Measurements from ENCODE around the gene MALT1.

The MALT1 gene

GRCh38 chr18:58788971-58789875 is 118.0 kb downstream of the MALT1 start:
- TF ChIP-seq EZH2phosphoT487 (conservative IDR thresholded peaks at IDR 0.05; ENCODE audit: low read length): no peak
- no peak for TF ChIP-seq CTCF (IDR thresholded peaks at IDR 0.05; ENCODE audit: insufficient read depth, low read length, poor library complexity, severe bottlenecking)
- Histone ChIP-seq H3K27me3 (ENCODE audit: low read length) (no peaks in the 10 kb centered on the region), H3K36me3 (ENCODE audit: low read length) (no peaks in the 10 kb centered on the region), H4K20me1 (ENCODE audit: low read depth, low read length) (no peaks in the 10 kb centered on the region), H3K27ac (ENCODE audit: low read depth, low read length) (no peak overlapping the region), H3K9me3 (ENCODE audit: insufficient read depth, low read length) (no peaks in the 10 kb centered on the region), H3K4me2 (ENCODE audit: low read depth, low read length, poor library complexity, severe bottlenecking) (no peak overlapping the region), H3F3A (ENCODE audit: insufficient read depth) (no peaks in the 10 kb centered on the region), H3K9me2 (replicated peaks; ENCODE audit: insufficient read depth, low read length) (no peaks in the 10 kb centered on the region), H3K79me2 (ENCODE audit: insufficient read depth, low read length) (no peaks in the 10 kb centered on the region), H3K4me3 (ENCODE audit: insufficient read depth, low read length, poor library complexity, severe bottlenecking) (no peak overlapping the region), H2AFZ (ENCODE audit: low read depth, low read length, severe bottlenecking) (no peak overlapping the region), H3K9ac (ENCODE audit: low read length) (no peak overlapping the region)

DNA sequence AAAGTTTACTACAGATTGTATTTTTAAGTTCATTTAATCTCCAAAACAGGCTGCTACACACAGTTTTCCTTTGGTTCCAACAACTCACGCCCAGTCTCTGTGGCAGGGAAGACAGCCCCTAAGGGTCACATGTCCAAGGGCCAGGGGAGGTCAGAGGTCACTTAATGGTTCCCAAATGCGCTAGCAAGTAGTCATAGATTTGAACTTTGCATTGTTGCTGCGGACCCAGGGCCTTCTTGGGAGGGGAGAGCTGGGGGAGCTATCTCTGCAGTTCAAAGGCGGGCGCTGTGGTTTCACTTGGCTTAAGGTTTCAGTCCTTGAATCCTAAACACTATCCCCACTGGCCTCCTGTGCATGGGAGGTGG is 118.6 kb downstream of the MALT1 start:
- H3K4me3 ChIP-seq (ENCODE audit: insufficient read depth, low read length, poor library complexity, severe bottlenecking): no peak overlapping the region
- no peaks in the 10 kb centered on the region for H3K9me2 ChIP-seq (replicated peaks; ENCODE audit: insufficient read depth, low read length)
- TF ChIP-seq EZH2phosphoT487 (conservative IDR thresholded peaks at IDR 0.05; ENCODE audit: low read length): no peak
- no peak for TF ChIP-seq CTCF (IDR thresholded peaks at IDR 0.05; ENCODE audit: insufficient read depth, low read length, poor library complexity, severe bottlenecking)
- H3K27ac ChIP-seq (ENCODE audit: low read depth, low read length): no peak overlapping the region
- H3K4me2 ChIP-seq (ENCODE audit: low read depth, low read length, poor library complexity, severe bottlenecking): no peak overlapping the region
- H3K9ac ChIP-seq (ENCODE audit: low read length): no peak overlapping the region
- H3K9me3 ChIP-seq (ENCODE audit: insufficient read depth, low read length): no peaks in the 10 kb centered on the region
- H3K79me2 ChIP-seq (ENCODE audit: insufficient read depth, low read length): no peaks in the 10 kb centered on the region
- no peak overlapping the region for H2AFZ ChIP-seq (ENCODE audit: low read depth, low read length, severe bottlenecking)
- H3F3A ChIP-seq (ENCODE audit: insufficient read depth): no peaks in the 10 kb centered on the region
- H4K20me1 ChIP-seq (ENCODE audit: low read depth, low read length): no peaks in the 10 kb centered on the region
- no peaks in the 10 kb centered on the region for H3K36me3 ChIP-seq (ENCODE audit: low read length)
- no peaks in the 10 kb centered on the region for H3K27me3 ChIP-seq (ENCODE audit: low read length)

GRCh38 chr18:58792086-58792485 is 120.8 kb downstream of the MALT1 start:
- Histone ChIP-seq H3K79me2 (ENCODE audit: insufficient read depth, low read length) (no peaks in the 10 kb centered on the region), H4K20me1 (ENCODE audit: low read depth, low read length) (no peaks in the 10 kb centered on the region), H2AFZ (ENCODE audit: low read depth, low read length, severe bottlenecking) (no peak overlapping the region), H3K4me3 (ENCODE audit: insufficient read depth, low read length, poor library complexity, severe bottlenecking) (no peak overlapping the region), H3K9ac (ENCODE audit: low read length) (no peak overlapping the region), H3K9me2 (replicated peaks; ENCODE audit: insufficient read depth, low read length) (no peaks in the 10 kb centered on the region), H3F3A (ENCODE audit: insufficient read depth) (no peaks in the 10 kb centered on the region), H3K27me3 (ENCODE audit: low read length) (no peaks in the 10 kb centered on the region), H3K9me3 (ENCODE audit: insufficient read depth, low read length) (no peaks in the 10 kb centered on the region), H3K4me2 (ENCODE audit: low read depth, low read length, poor library complexity, severe bottlenecking) (no peak overlapping the region), H3K27ac (ENCODE audit: low read depth, low read length) (no peak overlapping the region), H3K36me3 (ENCODE audit: low read length) (no peaks in the 10 kb centered on the region)
- no peak for TF ChIP-seq CTCF (IDR thresholded peaks at IDR 0.05; ENCODE audit: insufficient read depth, low read length, poor library complexity, severe bottlenecking)
- TF ChIP-seq EZH2phosphoT487 (conservative IDR thresholded peaks at IDR 0.05; ENCODE audit: low read length): no peak

All from SU-DHL-6 (cell line).